Spinal cord (tissue), 10 donors: ENCODE results near the gene DEXI. TPM values are rescaled to one million over a fixed set of nuclear protein-coding genes. Genes with fewer than 3 reads are reported as not detected.

Experiments used
- DNase-seq, 6 donors: peaks; one replicate each; pipeline versions ENCODE4 v3.0.0 to v3.0.0-alpha.2; 2013 to 2015; ENCODE audit warnings: low spot score in 6 of 6, low read depth in 4 of 6
- H3K27ac ChIP-seq: one replicate; pipeline ENCODE4 v1.5.1; 2013; ENCODE audit warnings: low read depth, low read length, control low read depth
- H3K27me3 ChIP-seq: one replicate; pipeline ENCODE4 v1.6.1; 2013; ENCODE audit warnings: low read length; ENCODE audit not compliant: control insufficient read depth, insufficient read depth
- H3K36me3 ChIP-seq: one replicate; pipeline ENCODE4 v1.6.1; 2013; ENCODE audit warnings: low read length; ENCODE audit not compliant: control insufficient read depth, insufficient read depth
- H3K4me1 ChIP-seq: one replicate; pipeline ENCODE4 v1.6.1; 2013; ENCODE audit warnings: low read length; ENCODE audit not compliant: control insufficient read depth, insufficient read depth
- H3K4me3 ChIP-seq: one replicate; pipeline ENCODE4 v1.5.1; 2013; ENCODE audit warnings: low read depth, low read length, control low read depth
- H3K9me3 ChIP-seq: one replicate; pipeline ENCODE4 v1.6.1; 2013; ENCODE audit warnings: low read length; ENCODE audit not compliant: control insufficient read depth, insufficient read depth
- WGBS: methylation state at CpG from one replicate; pipeline ENCODE4 v1.1.5; 2013; ENCODE audit warnings: missing lambda C conversion rate; ENCODE audit not compliant: insufficient coverage; 5-methylcytosine and 5-hydroxymethylcytosine counted together
- polyA plus RNA-seq, 2 donors: library from polyadenylated mRNA; unstranded; fragments of 120-200 nt; gene quantifications; one replicate each; pipeline ENCODE4 v1.2.1, GENCODE V29; 2013; ENCODE audit not compliant: insufficient read length in 2 of 2
- total RNA-seq, 2 donors: library from RNA; depleted of rRNA in 1 of 2; stranded (reverse); fragments of 120-200 nt in 1 of 2; fragments of >200 nt in 1 of 2; gene quantifications; one replicate each; pipeline versions ENCODE4 v1.2.3 to v1.2.4, GENCODE V29; 2013 to 2014
- donor health status: healthy.

The DEXI gene
- total and polyA plus RNA-seq, 4 donors = 22.0 to 50.3 (median 46.2) TPM

DNA sequence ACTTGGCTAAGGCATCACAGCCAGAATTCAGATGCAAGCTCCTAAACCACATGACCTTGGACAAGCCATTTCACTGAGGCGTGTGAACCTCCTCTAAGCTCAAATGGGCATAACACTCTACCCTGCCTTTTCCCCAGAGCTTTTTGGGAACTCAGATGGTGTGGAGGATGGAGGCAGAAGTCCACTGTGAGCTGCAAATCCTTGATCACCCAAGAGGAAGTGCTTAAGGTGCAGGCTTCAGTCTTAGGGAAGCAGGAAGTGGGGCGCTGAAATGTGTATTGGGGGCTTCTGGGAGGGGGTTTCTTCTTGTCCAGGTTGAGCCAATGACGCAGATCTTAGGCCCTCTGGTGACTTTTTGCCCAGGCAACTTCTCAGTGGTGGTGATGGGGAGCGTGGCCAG lies 52.4 kb downstream of the DEXI start:
- Histone ChIP-seq H3K9me3 (no peaks in the 10 kb centered on the region), H3K4me1 (no peaks in the 10 kb centered on the region), H3K27me3 (peaks cover 4% of the 10 kb centered on the region), H3K36me3 (no peaks in the 10 kb centered on the region), H3K27ac (no peak overlapping the region), H3K4me3 (no peak overlapping the region)
- WGBS = 85% methylated on average over 2 of the region's 4 CpGs
- no peak for DNase-seq

DNA sequence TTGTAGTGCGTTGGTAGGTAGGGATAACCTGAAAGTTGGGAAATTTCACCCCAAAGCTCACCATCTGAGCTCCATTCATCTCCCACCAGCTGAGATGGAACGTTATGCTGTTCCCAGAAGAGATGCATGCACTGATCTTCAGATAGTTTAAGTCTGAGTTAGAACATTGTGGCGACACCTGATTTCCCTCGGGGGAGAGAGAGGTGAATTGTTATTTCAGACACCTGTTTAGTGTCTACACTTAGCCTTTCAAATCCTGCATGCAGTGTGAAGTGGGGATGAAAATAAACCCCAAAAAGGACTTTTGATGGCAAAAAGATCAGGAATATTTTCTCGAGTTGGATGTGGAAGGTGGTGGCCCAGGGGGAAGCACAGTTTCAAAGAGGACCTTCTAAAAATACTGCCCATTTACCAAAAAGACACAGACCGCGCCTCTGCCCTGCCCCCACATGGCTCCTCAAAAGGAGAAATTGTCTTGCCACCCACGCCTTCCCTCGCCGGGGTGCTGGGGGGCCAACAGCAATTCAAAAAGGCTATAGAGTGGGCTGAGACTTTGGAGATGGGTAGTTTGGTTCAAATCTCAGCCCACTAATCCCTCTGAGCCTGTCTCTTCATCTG lies 53.8 kb downstream of the DEXI start:
- no peak overlapping the region for H3K27ac ChIP-seq
- WGBS = no CpG with 5 or more reads among the region's 10 CpGs
- no peaks in the 10 kb centered on the region for H3K9me3 ChIP-seq
- H3K4me3 ChIP-seq = no peak overlapping the region
- no peaks in the 10 kb centered on the region for H3K27me3 ChIP-seq
- no peaks in the 10 kb centered on the region for H3K36me3 ChIP-seq
- no peak for DNase-seq
- no peaks in the 10 kb centered on the region for H3K4me1 ChIP-seq

DNA sequence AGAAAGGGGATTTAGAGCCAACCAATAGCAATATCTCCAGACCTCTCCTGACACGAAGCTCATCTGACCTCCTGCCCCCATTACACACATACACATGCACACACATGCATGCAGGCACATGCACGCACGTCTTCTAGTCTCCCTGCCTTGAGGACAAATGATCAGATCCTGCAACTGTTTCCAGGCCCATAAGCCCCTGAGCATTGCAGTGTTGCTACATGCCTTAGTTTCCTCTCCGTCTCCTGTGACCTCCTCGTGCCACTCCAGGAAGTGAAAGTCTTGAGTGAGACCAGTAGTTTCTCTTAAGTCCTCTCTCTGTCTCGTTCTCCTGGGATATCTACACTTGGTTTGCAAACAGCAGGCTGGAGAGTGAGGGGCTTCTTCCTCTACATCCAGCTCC lies 57.0 kb downstream of the DEXI start:
- Histone ChIP-seq H3K36me3 (no peaks in the 10 kb centered on the region), H3K4me1 (no peaks in the 10 kb centered on the region), H3K9me3 (no peaks in the 10 kb centered on the region), H3K27ac (no peak overlapping the region), H3K4me3 (no peak overlapping the region), H3K27me3 (peaks cover 9% of the 10 kb centered on the region)
- DNase-seq = no peak
- WGBS = 81% methylated on average over 5 of the region's 6 CpGs

DNA sequence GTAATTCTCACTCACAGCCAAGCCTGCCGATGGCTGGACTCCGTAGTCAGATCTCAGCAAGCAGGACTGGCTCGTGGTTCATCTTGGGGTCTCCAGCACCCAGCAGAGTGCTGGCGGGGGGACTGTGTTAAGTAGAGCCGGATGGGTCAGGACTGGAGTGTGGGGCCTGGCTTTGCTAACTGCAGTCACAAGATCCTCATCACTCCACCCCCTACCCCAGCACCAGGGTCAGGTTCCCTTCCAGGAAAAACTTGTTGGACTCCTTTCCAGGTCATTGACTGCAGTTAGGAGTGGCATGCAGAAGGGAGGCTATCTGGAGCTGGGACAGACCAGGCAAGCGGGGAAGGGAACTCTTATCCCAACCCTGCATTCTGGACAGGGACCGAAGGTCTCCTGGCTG lies 59.3 kb downstream of the DEXI start:
- no peak for DNase-seq
- Histone ChIP-seq H3K36me3 (no peaks in the 10 kb centered on the region), H3K27me3 (peaks cover 32% of the 10 kb centered on the region), H3K4me3 (no peak overlapping the region), H3K9me3 (no peaks in the 10 kb centered on the region), H3K27ac (no peak overlapping the region), H3K4me1 (peaks cover 15% of the 10 kb centered on the region)
- WGBS = 82% methylated on average over 4 of the region's 7 CpGs

DNA sequence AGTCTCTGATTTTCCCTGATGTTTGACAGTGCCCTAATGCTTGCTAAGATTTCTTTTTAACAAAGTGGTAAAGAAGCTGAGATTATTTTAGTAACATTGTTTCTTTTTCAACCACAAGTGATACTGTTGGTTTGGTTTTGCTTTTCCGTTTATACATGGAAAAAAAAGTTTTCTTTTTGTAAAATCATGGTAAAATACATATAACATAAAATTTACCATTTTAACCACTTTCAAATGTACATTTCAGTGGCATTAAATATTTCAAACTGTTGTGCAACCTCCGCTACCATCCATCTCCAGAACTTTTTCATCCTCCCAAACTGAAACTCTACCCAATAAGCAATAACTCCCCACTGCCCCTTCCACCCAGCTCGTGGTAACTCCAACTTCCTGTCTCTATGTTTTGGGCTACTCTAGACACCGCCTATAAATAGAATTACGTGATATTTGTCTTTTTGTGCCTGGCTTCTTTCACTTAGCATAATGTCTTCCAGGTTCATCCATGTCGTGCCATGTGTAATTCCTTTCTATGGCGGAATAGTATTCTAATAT lies 60.7 kb downstream of the DEXI start:
- H3K36me3 ChIP-seq = no peaks in the 10 kb centered on the region
- H3K27ac ChIP-seq = no peak overlapping the region
- H3K4me1 ChIP-seq = peaks cover 15% of the 10 kb centered on the region
- no peak for DNase-seq
- H3K4me3 ChIP-seq = no peak overlapping the region
- 96% methylated on average over 2 of the region's 7 CpGs for WGBS
- peaks cover 40% of the 10 kb centered on the region for H3K27me3 ChIP-seq
- H3K9me3 ChIP-seq = no peaks in the 10 kb centered on the region

DNA sequence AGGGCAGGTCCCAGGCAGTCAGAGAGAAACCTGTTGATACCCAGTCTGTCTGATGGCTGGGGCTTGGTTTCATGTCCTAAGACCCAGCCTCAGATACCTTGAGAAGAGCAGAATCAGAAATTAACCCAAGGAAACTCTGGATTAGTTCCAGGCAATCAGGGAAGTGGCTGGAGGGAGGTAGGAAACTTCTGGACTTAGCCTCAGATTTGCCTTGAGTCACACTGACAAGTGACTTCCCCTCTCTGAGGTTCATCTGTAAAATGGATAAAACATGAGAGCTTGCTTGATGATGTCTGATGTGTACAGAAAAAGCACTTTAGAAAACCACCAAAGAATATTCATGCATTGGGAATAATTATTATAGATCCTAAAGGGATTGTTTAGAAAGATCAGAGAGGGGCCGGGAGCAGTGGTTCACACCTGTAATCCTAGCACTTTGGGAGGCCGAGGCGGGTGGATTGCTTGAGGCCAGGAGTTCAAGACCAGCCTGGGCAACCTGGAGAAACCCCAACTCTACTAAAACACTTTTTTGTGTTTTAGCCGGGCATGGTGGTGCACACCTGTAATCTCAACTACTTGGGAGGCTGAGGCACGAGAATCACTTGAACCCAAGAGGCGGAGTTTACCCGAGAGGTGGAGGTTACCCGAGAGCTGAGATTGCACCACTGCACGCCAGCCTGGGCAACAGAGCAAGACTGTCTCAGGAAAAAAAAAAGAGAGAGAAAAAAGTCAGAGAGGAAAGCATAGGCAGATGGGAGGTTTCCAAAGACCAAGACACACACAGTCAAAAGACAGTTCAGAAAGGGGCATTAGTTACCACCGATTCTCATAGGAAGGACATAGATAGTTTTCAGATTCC lies 61.4 kb downstream of the DEXI start:
- Histone ChIP-seq H3K4me3 (no peak overlapping the region), H3K9me3 (no peaks in the 10 kb centered on the region), H3K27ac (no peak overlapping the region), H3K36me3 (no peaks in the 10 kb centered on the region), H3K27me3 (peaks cover 42% of the 10 kb centered on the region), H3K4me1 (peaks cover 15% of the 10 kb centered on the region)
- WGBS = 82% methylated on average over 8 of the region's 10 CpGs
- no peak for DNase-seq

DNA sequence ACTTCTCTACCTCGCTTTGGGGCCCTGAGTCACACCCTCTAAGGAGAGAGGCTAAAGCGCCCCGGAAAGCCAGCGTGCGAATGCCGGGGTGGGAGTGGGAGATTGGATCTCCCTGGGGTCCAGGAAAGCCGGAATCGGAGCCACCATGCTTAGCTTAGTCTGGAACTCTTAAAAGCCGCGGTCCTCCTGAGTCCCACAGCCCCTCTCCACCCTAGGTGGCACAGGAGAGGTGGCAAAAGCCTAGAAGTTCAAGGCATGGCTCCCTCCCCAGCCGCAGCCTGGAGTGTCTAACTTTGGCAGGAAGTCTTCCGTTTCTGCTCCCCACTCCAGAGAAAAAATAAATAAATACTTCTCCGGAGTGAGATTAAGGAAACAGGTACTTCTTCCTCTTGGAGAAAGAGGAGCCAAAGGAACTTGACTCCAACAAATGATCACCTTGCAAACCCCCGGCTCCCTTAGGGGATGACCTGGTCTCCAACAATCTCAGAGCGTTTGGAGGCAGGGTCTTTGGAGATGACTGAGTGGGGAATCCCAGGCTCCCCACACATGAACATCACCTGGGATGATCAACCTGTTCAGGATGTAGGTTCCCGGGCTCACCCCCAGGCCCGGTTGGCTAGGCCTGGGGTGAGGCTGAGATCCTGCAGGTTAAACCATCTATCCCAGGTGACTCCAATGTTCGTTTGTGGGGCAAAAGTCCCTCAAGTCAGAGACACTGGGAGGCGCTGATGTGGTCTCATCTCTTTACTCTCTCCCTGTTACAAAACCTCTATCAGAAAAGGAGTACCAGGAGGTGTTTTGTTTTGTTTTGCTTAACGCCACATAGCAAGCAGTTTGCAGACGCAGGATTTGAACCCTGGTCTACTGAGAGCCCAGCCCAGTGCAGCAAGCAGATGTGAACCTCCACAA lies 62.3 kb downstream of the DEXI start:
- no peaks in the 10 kb centered on the region for H3K9me3 ChIP-seq
- no peaks in the 10 kb centered on the region for H3K36me3 ChIP-seq
- H3K27ac ChIP-seq = no peak overlapping the region
- H3K4me3 ChIP-seq = no peak overlapping the region
- 69% methylated on average over 12 of the region's 21 CpGs for WGBS
- H3K4me1 ChIP-seq = peaks cover 15% of the 10 kb centered on the region
- peaks cover 46% of the 10 kb centered on the region for H3K27me3 ChIP-seq
- DNase-seq = no peak
